K562 (cell line): Measurements from ENCODE around the gene XAB2. TPM values are rescaled to one million over a fixed set of nuclear protein-coding genes. Genes with fewer than 3 reads are reported as not detected.

Experiments used
- CHD7 ChIP-seq: fragments of 200-600 bp; sonication (generic); IDR thresholded peaks from one replicate; pipeline ENCODE4 v1.6.1; 2012; ENCODE audit warnings: mild to moderate bottlenecking, low read depth, low read length, inconsistent platforms
- E2F1 ChIP-seq: sonication (generic); formaldehyde crosslinking; IDR thresholded peaks from 2 replicates; pipeline ENCODE4 v1.8.1; 2023; ENCODE audit warnings: mild to moderate bottlenecking, missing genetic modification reagents, moderate library complexity
- HCFC1 ChIP-seq: IDR thresholded peaks from 2 replicates; pipeline ENCODE4 v1.6.1; 2012; ENCODE audit warnings: low read depth, low read length, improper control_type of control experiment
- PHF8 ChIP-seq: fragments of 200-600 bp; sonication (generic); IDR thresholded peaks from 2 replicates; pipeline ENCODE4 v1.6.1; 2012; ENCODE audit warnings: mixed run types, mild to moderate bottlenecking, inconsistent platforms, low read length, moderate library complexity, borderline replicate concordance
- PPARD ChIP-seq: fragments of 250-450 bp; sonication (Bioruptor Pico); IDR thresholded peaks from 2 replicates; pipeline ENCODE4 v1.8.0; 2022; ENCODE audit warnings: inconsistent platforms, mild to moderate bottlenecking, moderate library complexity
- SPI1 ChIP-seq: IDR thresholded peaks from 2 replicates; pipeline ENCODE4 v1.6.1; 2011; ENCODE audit warnings: low read depth, low read length, control low read depth, borderline replicate concordance
- TBL1XR1 ChIP-seq, 2 experiments: IDR thresholded peaks; 2 replicates each; pipeline ENCODE4 v1.6.1; 2012; ENCODE audit warnings: improper control_type of control experiment in 2 of 2, low read length in 2 of 2, mild to moderate bottlenecking in 1 of 2
- ZNF518B ChIP-seq: fragments of 250-450 bp; sonication (Bioruptor Pico); IDR thresholded peaks from 2 replicates; pipeline ENCODE4 v1.5.0; 2021; ENCODE audit warnings: mild to moderate bottlenecking, moderate library complexity
- polyA plus RNA-seq, 8 experiments: library from polyadenylated mRNA; depleted of rRNA in 4 of 8; stranded (reverse) in 5 of 8; unstranded in 3 of 8; fragments of >200 nt; fragmentation: Nextera tagmentation in 2 of 8; fragmentation: Illumina TruSeq in 1 of 8; extraction: Ambion mirVana in 2 of 8; extraction: Trizol in 1 of 8; gene quantifications; 2 replicates each; pipeline versions ENCODE4 v1.2.1 to v1.2.3, GENCODE V29; 2011 to 2014; ENCODE audit warnings: inconsistent platforms in 1 of 8, missing spikeins in 1 of 8
- total RNA-seq, 7 experiments: library from RNA; depleted of rRNA in 6 of 7; stranded (reverse); fragments of >200 nt in 6 of 7; fragmentation: Illumina TruSeq in 2 of 7; extraction: Trizol in 2 of 7; gene quantifications; 2 replicates each; pipeline versions ENCODE4 v1.2.1 to v1.2.3, GENCODE V29; 2011 to 2021; ENCODE audit warnings: low replicate concordance in 1 of 7
- TF ChIP-seq, protein P1 (sequence below): sonication (generic); formaldehyde crosslinking; IDR thresholded peaks from 2 replicates; pipeline ENCODE4 v1.8.0; 2022; ENCODE audit warnings: missing genetic modification reagents, mild to moderate bottlenecking, moderate library complexity, borderline replicate concordance

The XAB2 gene
- total and polyA plus RNA-seq, 9 of the 15 experiments (the other 6 are each of a cell fraction or from before 2014, with no cell fraction given), result 0.21 to 58.3 (median 20.0) TPM

GRCh38 chr19:7629347-7630054 lies at the start of gene XAB2, which contains the start of gene PET100 (continued):
- TF ChIP-seq CHD7 (no peak), E2F1 (CRISPR knock-in tag) (peak; percentile 72; the same call in 1 of the 2 replicates), ZNF518B (CRISPR knock-in tag) (no peak), HCFC1 (peak; percentile 84), TBL1XR1 (IDR thresholded peaks at IDR 0.05; ENCODE audit: low read length in 2 of 2) (peak; percentile 61 to 72; a peak in 2 of 4 replicates), PPARD (CRISPR knock-in tag) (no peak), SPI1 (peak; percentile 71; the same call in 1 of the 2 replicates), PHF8 (peak; percentile 87; the same call in 1 of the 2 replicates)
- TF ChIP-seq, protein P1, sequence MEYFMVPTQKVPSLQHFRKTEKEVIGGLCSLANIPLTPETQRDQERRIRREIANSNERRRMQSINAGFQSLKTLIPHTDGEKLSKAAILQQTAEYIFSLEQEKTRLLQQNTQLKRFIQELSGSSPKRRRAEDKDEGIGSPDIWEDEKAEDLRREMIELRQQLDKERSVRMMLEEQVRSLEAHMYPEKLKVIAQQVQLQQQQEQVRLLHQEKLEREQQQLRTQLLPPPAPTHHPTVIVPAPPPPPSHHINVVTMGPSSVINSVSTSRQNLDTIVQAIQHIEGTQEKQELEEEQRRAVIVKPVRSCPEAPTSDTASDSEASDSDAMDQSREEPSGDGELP (CRISPR knock-in tag), result peak; percentile 60; the same call in 1 of the 2 replicates
